Measurements from ENCODE around the gene EXOC3L1. TPM values are rescaled to one million over a fixed set of nuclear protein-coding genes. Genes with fewer than 3 reads are reported as not detected.

The EXOC3L1 gene
- total and polyA plus RNA-seq, 2 of the 13 experiments (the other 11 are each of a cell fraction or from before 2014, with no cell fraction given), result 0.12 TPM; not detected in 1

DNA sequence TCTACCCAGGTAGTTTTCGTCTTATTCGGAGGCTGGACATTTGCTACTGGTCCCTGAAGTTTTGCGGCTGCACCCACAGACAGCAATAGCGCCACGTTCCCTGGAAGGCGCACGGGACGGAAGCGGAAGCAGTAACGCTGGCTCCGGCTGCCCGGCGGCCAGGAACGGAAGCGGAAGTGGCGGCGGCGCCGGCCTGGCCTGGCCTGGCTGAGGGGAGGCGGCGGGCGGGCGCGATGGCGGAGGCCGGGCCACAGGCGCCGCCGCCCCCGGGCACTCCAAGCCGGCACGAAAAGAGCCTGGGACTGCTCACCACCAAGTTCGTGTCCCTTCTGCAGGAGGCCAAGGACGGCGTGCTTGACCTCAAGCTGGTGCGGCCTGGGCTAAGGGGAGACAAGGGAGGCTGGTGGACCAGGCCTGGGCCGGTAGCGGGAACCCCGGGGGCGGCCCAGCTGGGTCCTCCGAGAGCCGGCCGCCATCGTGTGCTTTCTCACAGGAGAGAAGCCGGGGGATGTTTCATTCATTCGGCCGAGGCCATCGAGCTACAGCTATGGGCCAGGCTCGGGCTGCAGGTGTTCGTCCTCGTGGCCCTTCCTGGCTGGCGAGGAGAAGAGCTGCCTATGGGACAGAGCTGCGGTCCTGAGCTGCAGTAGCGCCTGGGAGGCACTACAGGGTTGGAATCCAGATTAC is 2.2 kb upstream of the EXOC3L1 start, which contains the start of gene E2F4 (continued):
- TF ChIP-seq, protein P1, sequence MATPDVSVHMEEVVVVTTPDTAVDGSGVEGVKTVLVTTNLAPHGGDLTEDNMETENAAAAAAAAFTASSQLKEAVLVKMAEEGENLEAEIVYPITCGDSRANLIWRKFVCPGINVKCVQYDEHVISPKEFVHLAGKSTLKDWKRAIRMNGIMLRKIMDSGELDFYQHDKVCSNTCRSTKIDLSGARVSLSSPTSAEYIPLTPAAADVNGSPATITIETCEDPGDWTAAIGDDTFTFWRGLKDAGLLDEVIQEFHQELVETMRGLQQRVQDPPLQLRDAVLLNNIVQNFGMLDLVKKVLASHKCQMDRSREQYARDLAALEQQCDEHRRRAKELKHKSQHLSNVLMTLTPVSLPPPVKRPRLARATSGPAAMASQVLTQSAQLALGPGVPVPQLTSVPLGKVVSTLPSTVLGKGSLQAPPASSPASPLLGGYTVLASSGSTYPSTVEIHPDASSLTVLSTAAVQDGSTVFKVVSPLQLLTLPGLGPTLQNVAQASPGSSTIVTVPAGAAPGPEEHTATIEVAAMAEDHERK (CRISPR knock-in tag; IDR thresholded peaks at IDR 0.05; ENCODE audit: low read depth), result no peak
- TF ChIP-seq, protein P2, sequence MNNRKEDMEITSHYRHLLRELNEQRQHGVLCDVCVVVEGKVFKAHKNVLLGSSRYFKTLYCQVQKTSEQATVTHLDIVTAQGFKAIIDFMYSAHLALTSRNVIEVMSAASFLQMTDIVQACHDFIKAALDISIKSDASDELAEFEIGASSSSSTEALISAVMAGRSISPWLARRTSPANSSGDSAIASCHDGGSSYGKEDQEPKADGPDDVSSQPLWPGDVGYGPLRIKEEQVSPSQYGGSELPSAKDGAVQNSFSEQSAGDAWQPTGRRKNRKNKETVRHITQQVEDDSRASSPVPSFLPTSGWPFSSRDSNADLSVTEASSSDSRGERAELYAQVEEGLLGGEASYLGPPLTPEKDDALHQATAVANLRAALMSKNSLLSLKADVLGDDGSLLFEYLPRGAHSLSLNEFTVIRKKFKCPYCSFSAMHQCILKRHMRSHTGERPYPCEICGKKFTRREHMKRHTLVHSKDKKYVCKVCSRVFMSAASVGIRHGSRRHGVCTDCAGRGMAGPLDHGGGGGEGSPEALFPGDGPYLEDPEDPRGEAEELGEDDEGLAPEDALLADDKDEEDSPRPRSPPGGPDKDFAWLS (CRISPR knock-in tag; IDR thresholded peaks at IDR 0.05; ENCODE audit: borderline replicate concordance), result no peak
- peak; percentile 72; the same call in 1 of the 2 replicates for TF ChIP-seq ZNF788 (CRISPR knock-in tag; IDR thresholded peaks at IDR 0.05; ENCODE audit: borderline replicate concordance)
- TF ChIP-seq, protein P3, sequence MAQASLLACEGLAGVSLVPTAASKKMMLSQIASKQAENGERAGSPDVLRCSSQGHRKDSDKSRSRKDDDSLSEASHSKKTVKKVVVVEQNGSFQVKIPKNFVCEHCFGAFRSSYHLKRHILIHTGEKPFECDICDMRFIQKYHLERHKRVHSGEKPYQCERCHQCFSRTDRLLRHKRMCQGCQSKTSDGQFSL (CRISPR knock-in tag; IDR thresholded peaks at IDR 0.05), result no peak
- TF ChIP-seq SIN3B (IDR thresholded peaks at IDR 0.05; ENCODE audit: low read length), result peak; percentile 62; the same call in 1 of the 2 replicates
- no peak for TF ChIP-seq HDAC6 (IDR thresholded peaks at IDR 0.05; ENCODE audit: low read depth, low read length)
- no peak for TF ChIP-seq MED8 (CRISPR knock-in tag; IDR thresholded peaks at IDR 0.05; ENCODE audit: insufficient replicate concordance)
- TF ChIP-seq RELA (CRISPR knock-in tag; IDR thresholded peaks at IDR 0.05), result no peak
- TF ChIP-seq IKZF1 (IDR thresholded peaks at IDR 0.05), result no peak
- TF ChIP-seq GABPA (IDR thresholded peaks at IDR 0.05; ENCODE audit: low read depth, low read length), result no peak
- TF ChIP-seq GABPA (CRISPR knock-in tag; IDR thresholded peaks at IDR 0.05; ENCODE audit: low read depth), result peak; percentile 92
- TF ChIP-seq, protein P4, sequence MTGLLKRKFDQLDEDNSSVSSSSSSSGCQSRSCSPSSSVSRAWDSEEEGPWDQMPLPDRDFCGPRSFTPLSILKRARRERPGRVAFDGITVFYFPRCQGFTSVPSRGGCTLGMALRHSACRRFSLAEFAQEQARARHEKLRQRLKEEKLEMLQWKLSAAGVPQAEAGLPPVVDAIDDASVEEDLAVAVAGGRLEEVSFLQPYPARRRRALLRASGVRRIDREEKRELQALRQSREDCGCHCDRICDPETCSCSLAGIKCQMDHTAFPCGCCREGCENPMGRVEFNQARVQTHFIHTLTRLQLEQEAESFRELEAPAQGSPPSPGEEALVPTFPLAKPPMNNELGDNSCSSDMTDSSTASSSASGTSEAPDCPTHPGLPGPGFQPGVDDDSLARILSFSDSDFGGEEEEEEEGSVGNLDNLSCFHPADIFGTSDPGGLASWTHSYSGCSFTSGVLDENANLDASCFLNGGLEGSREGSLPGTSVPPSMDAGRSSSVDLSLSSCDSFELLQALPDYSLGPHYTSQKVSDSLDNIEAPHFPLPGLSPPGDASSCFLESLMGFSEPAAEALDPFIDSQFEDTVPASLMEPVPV (CRISPR knock-in tag; IDR thresholded peaks at IDR 0.05), result no peak; the same call in 1 of the 2 replicates
- TF ChIP-seq PHF8 (CRISPR knock-in tag; IDR thresholded peaks at IDR 0.05), result peak; percentile 97
- peak; percentile 20 for TF ChIP-seq RBM39 (IDR thresholded peaks at IDR 0.05; ENCODE audit: low read depth, low read length, poor library complexity, severe bottlenecking)

All from HepG2 (cell line).